GM12872 (cell line): Measurements from ENCODE around the gene LRMDA.

Experiments used
- TF ChIP-seq, protein P1 (sequence below): IDR thresholded peaks from 3 replicates; pipeline ENCODE4 v1.5.1; 2011; ENCODE audit warnings: low read depth, mild to moderate bottlenecking, low read length, moderate library complexity; ENCODE audit not compliant: insufficient read depth

LRMDA gene

DNA sequence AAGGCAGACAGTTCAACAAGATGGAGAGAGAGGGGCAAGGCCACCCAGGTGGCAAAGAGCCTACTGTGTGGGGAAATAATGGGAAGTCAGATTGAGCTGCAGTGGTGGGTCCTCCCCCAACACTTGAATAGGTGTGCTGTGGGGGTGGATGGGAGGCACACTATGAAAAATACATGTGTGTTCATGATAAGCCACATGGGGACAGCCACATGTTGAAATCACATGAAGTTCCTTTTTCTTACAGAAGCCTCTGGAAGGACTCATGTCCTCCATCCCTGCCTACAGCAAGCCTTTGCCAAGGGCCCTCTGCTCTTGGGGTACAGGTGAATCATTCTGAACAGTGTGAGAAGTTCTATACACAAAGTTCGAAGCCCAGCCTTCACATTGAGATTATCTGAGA lies 310.9 kb downstream of the LRMDA start:
- TF ChIP-seq, protein P1, sequence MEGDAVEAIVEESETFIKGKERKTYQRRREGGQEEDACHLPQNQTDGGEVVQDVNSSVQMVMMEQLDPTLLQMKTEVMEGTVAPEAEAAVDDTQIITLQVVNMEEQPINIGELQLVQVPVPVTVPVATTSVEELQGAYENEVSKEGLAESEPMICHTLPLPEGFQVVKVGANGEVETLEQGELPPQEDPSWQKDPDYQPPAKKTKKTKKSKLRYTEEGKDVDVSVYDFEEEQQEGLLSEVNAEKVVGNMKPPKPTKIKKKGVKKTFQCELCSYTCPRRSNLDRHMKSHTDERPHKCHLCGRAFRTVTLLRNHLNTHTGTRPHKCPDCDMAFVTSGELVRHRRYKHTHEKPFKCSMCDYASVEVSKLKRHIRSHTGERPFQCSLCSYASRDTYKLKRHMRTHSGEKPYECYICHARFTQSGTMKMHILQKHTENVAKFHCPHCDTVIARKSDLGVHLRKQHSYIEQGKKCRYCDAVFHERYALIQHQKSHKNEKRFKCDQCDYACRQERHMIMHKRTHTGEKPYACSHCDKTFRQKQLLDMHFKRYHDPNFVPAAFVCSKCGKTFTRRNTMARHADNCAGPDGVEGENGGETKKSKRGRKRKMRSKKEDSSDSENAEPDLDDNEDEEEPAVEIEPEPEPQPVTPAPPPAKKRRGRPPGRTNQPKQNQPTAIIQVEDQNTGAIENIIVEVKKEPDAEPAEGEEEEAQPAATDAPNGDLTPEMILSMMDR = no peak

DNA sequence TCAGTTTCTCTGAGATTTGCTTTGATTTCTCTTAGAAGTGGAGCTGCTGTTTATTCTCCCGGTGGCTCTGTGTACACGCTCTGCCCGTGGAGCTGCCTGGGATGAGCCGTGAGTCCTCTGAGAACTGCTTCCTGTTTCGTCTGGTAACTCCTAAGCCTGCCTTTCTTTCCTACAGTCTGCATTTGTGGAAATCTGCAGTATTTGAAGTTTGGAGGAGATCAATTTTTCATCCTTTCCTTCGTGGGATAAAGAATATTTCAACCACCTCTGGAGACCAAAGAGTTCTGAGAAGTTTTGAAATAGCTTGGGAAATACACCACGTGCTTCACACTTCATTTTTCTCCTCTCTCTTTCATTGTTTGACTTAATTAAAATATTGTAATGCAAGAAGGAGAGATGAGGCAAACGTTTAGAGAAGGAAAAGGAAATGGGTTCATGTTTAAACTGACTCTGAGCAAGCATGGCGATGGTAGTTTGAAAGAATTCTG lies 311.9 kb downstream of the LRMDA start:
- TF ChIP-seq, protein P1 = no peak

DNA sequence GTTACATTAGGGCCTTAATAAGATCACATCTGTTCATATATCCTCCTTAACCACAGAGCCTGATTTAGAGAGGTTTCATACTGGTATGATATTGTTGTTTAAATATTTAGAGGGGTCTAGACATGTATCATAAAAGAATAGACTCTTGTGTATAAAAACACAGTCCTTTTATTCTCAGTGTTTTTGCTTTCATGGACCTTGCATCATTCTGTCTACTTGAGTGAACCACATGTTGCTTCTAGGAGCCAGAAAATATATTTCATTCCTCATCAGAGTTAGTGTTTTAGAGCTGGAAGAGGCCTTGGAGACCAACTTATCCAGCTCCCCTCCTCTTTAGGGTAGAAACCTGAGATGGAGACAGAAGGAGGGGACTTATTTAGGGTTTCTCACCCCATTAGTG lies 312.8 kb downstream of the LRMDA start:
- TF ChIP-seq, protein P1 = no peak

DNA sequence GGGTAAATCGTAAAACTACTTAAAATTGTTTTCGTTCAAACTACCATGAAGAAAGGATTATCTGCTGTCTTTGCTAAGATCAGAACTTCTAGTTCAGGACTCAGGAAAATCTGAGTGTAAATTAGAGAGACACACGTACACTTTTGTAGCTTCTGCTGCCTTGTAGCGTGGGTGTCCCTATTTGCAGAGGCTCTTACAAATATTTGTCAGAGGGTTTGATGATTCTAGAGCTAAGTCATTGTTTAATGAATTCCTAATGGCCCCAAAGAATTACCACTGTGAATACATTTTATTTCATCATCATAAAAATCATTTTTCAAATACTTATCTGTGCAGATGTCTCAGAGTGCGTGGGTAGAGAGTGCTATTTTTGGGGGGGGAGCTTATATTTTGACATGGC lies 314.9 kb downstream of the LRMDA start:
- TF ChIP-seq, protein P1 = no peak

DNA sequence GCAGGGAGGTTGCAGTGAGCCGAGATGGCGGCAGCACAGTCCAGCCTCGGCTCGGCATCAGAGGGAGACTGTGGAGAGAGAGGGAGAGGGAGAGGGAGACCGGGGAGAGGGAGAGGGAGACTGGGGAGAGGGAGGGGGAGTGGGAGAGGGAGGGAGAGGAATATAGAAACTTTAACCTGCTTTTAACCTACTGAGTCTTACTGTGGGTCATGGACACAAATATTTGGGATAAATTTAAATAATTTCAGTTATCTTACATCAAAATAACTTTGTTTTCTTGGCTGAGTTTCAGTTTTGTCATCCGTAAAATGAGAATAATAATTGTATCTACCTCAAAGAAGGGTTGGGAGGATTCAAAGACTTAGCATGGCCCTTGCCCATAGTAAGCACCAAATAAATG lies 319.8 kb downstream of the LRMDA start:
- TF ChIP-seq, protein P1 = no peak

DNA sequence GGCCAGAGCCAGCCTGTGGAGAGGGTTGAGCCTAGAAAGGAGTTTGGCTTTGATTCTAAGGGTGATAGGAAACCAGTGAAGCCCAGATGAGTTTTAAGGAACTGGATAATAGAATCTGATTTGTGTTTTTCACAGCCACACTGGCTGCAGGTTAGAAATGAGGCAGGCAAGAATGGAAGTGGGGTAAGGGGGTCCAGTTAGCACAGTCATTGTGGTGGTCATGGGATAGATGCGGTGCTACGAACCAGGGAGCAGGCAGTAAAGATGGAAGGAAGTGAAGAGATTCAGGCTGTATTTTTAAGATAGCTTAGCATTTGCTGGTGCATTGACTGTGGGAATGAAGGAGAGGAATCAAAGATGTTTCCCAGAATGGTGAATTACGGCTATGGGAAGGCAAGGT lies 322.2 kb downstream of the LRMDA start:
- TF ChIP-seq, protein P1 = no peak

DNA sequence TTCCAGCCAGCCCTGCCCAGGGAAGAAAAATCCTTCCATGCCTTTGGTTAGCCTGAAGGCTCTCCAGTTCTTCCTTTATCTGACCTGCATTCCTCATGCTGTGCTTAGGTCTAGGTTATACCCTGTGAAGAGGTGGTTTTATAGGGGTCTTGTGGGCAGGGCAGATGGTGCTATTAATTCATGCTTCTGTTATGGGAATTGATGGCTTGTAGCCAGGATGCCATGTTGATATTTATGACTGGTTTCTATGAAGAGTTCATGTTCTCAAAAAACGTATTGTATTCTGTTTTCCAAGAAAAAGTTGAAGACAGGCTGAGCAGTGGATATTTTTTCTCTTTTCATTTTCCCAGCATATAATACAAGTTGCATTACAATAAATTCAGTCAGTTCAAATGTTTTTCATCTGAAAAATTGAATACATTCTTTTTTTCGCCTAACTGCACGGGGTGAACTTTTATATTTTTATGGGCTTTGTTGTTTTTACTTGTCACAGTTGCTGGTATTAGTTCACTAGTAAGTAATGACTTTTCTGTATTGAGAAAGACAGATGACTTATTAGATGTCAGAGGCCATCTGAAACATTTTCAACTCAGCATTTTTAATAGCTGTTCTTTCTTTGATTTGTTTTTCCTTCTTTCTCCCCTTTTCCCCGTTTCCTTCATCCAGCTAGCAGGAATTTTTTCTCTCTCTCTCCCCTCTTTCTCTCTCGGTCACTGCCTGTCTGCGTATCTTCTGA lies 322.8 kb downstream of the LRMDA start:
- TF ChIP-seq, protein P1 = no peak
